GM12873 (cell line): ENCODE measurements around the gene CORO2B.

ENCODE experiments used
- TF ChIP-seq, protein P1 (sequence below): IDR thresholded peaks from 2 replicates; pipeline ENCODE4 v1.5.1; 2012; ENCODE audit warnings: low read depth, mild to moderate bottlenecking, moderate library complexity, low read length, control low read depth; ENCODE audit not compliant: insufficient read depth; ENCODE audit errors: missing control alignments

Gene CORO2B

DNA sequence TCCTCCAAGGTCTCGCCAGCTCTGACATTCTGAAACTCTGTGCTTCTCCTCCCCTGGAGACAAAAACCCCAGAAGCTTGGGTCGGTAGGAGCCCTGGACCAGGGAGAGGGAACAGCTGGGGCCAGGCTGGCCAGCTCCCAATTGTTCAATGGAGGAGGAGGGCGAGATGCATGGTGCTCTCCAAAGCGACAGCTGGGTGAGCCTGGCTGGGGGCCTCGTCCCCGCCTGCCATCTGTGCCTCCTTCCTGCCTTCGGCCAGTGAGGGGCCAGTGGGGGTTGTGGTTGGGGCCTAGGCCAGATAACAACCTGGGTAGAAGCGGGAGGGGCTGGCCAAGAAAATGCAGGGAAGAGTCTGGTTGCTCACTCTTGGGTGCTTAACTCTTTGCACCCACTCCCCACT, 79.4 kb downstream of the CORO2B start:
- TF ChIP-seq, protein P1, sequence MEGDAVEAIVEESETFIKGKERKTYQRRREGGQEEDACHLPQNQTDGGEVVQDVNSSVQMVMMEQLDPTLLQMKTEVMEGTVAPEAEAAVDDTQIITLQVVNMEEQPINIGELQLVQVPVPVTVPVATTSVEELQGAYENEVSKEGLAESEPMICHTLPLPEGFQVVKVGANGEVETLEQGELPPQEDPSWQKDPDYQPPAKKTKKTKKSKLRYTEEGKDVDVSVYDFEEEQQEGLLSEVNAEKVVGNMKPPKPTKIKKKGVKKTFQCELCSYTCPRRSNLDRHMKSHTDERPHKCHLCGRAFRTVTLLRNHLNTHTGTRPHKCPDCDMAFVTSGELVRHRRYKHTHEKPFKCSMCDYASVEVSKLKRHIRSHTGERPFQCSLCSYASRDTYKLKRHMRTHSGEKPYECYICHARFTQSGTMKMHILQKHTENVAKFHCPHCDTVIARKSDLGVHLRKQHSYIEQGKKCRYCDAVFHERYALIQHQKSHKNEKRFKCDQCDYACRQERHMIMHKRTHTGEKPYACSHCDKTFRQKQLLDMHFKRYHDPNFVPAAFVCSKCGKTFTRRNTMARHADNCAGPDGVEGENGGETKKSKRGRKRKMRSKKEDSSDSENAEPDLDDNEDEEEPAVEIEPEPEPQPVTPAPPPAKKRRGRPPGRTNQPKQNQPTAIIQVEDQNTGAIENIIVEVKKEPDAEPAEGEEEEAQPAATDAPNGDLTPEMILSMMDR, result no peak

DNA sequence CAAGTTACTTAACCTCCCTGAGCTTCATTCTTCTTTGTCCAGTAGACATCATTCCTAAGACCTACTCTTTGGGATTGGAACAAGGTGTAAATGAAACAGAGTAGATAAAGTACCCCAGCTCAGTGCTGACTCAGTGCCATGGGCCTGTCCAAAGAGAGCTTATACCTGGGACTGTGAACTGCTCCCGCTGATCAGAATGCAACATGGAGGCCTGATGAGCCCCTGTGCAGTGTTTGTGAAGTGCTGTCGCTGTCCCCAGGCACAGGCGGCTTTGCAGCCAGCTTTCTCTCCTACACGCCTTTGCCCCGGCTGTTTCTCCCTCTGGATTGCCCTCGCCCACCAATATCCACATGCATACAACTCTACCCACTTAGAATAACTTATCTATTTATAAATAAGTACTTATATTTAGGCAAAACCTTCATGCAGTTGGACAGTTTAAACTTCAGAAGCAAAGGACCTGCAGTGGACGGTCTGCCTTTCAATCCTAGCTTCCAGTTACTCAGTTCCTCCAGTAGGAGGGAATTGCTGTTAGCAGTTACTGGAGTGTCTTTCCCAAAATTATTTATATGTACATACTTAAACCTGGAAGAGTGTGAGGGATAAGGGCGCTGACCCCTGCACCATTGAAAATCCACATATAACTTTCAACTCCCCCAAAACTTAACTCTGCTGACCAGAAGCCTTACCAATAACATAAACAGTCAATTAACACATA, 80.0 kb downstream of the CORO2B start:
- TF ChIP-seq, protein P1, result no peak

DNA sequence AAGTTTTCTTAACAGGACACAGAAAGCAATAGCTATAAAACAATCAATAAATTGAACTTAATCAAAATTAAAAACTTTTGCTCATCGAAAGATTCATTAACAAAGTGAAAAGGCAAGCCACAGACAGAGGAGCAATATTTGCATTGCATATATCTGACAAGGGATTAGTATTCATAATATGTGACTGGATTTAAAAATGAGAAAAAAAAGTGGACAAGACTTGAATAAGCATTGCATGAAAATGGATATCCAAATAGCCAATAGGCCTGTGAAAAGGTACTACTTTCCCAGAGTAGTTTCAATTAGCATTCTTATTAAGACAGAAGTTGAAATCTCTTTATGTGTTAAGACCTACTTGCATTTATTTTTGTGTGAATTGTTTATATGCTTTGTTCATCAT, 84.7 kb downstream of the CORO2B start:
- TF ChIP-seq, protein P1, result no peak

DNA sequence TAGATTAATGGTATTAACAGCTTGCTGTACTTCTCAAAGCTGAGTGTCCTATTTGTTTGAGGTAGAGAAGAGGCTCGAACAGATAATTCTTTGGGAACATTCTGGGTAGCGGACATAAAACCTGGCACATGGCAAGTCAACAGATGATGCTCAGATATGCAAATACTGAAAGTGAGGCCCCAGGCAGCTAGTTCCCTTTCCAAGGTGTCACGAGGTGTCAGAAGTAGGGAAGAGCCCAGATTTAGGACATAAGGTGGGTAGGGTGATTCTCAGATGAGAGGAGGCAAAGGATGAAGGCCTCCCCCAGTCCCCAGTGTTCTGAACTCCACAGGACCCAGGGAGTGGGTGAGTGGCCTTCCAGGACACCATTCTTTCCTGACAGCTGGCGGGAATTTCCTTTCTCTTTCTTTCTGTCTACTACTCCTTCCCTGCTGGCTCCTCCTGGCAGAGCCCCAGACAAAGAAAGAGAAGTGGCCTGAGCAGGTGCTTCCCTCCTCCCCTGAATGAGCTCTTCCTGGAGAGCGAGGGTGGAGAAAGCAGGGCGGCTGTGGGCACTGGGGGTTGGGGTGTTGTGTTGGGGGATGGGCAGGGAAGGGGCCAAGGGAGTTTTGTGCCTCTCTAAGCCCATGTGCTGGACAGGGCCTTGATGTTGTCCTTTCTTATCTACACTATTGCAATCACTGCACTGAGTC, 87.5 kb downstream of the CORO2B start:
- TF ChIP-seq, protein P1, result no peak

DNA sequence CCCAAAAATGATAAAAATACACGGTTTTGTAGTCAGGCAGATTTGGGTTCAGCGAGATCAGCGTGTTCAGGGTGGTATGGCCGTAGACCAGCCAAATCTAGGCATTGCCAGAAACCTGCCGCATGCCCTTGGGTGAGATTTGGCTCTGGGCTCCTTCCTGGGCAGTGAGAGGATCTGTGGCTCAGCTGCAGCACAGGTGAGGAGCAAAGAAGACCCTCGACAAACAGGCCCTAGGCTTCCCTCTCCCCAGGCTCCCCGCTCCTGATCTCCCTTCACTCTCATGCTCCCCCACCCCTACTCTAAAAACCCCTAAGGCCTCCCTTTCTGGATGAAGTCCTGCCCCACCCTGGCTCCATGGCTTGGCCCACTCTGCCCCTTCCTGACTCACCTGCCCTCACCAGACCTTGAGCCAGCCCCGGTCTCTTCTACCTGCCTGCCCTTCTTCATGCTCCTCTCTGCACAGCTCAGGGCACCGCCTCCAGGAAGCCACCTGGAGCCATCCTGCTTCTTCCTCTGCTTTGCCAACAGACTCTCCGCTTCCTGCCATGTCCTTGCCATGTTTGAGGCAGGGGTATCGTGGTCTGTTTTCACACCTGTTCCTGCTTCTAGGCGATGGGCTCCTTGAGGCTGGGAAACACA, 88.1 kb downstream of the CORO2B start:
- TF ChIP-seq, protein P1, result no peak

DNA sequence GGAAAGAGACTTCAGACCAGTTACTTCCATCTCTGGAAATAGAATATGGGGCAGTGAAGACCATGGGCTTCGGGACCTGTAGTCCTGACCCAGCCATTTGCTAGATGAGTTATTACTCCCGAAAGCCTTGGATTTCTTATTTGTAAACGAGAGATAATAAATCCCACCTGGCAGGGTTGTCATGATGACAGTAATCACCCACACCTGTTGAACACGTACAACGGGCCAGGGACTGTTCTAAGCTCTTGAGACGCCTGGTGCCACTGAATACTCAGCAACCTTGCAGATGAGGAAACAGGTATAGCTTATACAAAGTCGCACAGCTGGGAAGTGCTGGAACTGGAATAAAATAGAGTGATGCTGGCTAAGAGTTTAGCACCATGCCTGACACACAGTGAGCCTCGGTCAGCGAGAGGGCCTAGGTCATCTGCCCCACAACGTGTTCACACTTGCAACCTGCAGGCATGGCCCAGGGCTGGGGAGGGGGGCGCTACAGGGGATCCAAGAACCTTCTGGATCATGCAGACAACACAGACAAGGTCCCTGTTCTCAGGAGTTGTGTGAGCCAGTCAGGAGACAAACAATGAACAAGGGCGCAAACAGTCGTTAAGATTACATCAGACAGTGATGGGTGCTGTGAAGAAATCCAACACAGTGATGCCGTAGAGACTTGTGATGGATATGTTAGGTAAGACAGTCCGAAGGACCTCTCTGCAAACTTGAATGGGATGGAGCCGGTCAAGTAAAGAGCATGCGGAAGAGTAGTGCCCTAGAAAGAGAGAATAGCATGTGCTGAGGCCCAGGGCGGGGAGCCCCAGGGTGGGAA, 89.2 kb downstream of the CORO2B start:
- TF ChIP-seq, protein P1, result no peak
